Ishikawa (cell line): ENCODE results near the gene CCL19.
A peak's percentile ranks its signal among the peaks of the same experiment; 100 is the strongest.

Experiments
- CEBPB ChIP-seq: IDR thresholded peaks from 2 replicates; pipeline ENCODE4 v1.6.1; 2012
- CREB1 ChIP-seq: IDR thresholded peaks from 2 replicates; pipeline ENCODE4 v1.6.1; 2012; ENCODE audit warnings: low read depth
- EGR1 ChIP-seq: IDR thresholded peaks from 2 replicates; pipeline ENCODE4 v1.6.1; 2012
- MAX ChIP-seq: IDR thresholded peaks from 2 replicates; pipeline ENCODE4 v1.6.1; 2012
- REST ChIP-seq: IDR thresholded peaks from 2 replicates; pipeline ENCODE4 v1.6.1; 2012; ENCODE audit warnings: low read depth, mild to moderate bottlenecking
- TAF1 ChIP-seq: IDR thresholded peaks from 2 replicates; pipeline ENCODE4 v1.6.1; 2012; ENCODE audit warnings: low read depth, mild to moderate bottlenecking
- USF1 ChIP-seq: IDR thresholded peaks from 2 replicates; pipeline ENCODE4 v1.6.1; 2012
- ZBTB7A ChIP-seq: IDR thresholded peaks from 2 replicates; pipeline ENCODE4 v1.6.1; 2012; ENCODE audit warnings: low read depth

The CCL19 gene

GRCh38 chr9:34642679-34643078, 48.4 kb downstream of the CCL19 start:
- TF ChIP-seq CREB1 (no peak), TAF1 (no peak), CEBPB (no peak), EGR1 (no peak), ZBTB7A (no peak), MAX (no peak), REST (no peak), USF1 (peak; percentile 70)
